Measurements from ENCODE around the gene HOXA9. TPM values are rescaled to one million over a fixed set of nuclear protein-coding genes. Genes with fewer than 3 reads are reported as not detected.

Gene HOXA9
- total and polyA plus RNA-seq, 8 donors = 0.25 to 68.1 TPM; not detected in 6

GRCh38 chr7:27163288-27164044, 1.9 kb downstream of the HOXA9 start:
- TF ChIP-seq EP300 (IDR thresholded peaks at IDR 0.05) (no peak), POLR2AphosphoS5 (IDR thresholded peaks at IDR 0.05) (no peak), POLR2A (IDR thresholded peaks at IDR 0.05) (no peak)
- TF ChIP-seq, protein P1, sequence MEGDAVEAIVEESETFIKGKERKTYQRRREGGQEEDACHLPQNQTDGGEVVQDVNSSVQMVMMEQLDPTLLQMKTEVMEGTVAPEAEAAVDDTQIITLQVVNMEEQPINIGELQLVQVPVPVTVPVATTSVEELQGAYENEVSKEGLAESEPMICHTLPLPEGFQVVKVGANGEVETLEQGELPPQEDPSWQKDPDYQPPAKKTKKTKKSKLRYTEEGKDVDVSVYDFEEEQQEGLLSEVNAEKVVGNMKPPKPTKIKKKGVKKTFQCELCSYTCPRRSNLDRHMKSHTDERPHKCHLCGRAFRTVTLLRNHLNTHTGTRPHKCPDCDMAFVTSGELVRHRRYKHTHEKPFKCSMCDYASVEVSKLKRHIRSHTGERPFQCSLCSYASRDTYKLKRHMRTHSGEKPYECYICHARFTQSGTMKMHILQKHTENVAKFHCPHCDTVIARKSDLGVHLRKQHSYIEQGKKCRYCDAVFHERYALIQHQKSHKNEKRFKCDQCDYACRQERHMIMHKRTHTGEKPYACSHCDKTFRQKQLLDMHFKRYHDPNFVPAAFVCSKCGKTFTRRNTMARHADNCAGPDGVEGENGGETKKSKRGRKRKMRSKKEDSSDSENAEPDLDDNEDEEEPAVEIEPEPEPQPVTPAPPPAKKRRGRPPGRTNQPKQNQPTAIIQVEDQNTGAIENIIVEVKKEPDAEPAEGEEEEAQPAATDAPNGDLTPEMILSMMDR (IDR thresholded peaks at IDR 0.05) = no peak
- H3K4me3 ChIP-seq = peak overlapping the region in 2 of 4 donors; percentile 23 to 41
- no peaks in the 10 kb centered on the region for H3K36me3 ChIP-seq
- H3K27ac ChIP-seq = no peak overlapping the region
- peaks cover 16 to 53% (median 47%) of the 10 kb centered on the region in 4 donors for H3K4me1 ChIP-seq
- WGBS, 5 donors = 40 to 49% (median 42%) methylated on average over 24 of the region's 24 CpGs
- DNase-seq = no peak
- H3K9me3 ChIP-seq = peaks cover 0 to 21% (median 9%) of the 10 kb centered on the region in 4 donors
- peaks cover 41 to 100% (median 91%) of the 10 kb centered on the region in 3 donors for H3K27me3 ChIP-seq
- intact Hi-C loops (cut with DNase I; ENCODE audit: low total_unique reads) = loop anchor here (5.0 kb wide), 2 partner anchors 481 to 796 kb away; no protein-coding TSS in a partner anchor

GRCh38 chr7:27162561-27163287, 2.6 kb downstream of the HOXA9 start:
- intact Hi-C loops (cut with DNase I; ENCODE audit: low total_unique reads) = loop anchor here (5.0 kb wide), 2 partner anchors 480 to 795 kb away; no protein-coding TSS in a partner anchor
- peak overlapping the region in 1 of 5 donors; percentile 99 for H3K27ac ChIP-seq
- H3K4me3 ChIP-seq = no peak overlapping the region
- TF ChIP-seq POLR2A (IDR thresholded peaks at IDR 0.05) (no peak), EP300 (IDR thresholded peaks at IDR 0.05) (no peak), POLR2AphosphoS5 (IDR thresholded peaks at IDR 0.05) (no peak)
- TF ChIP-seq, protein P1 (IDR thresholded peaks at IDR 0.05) = no peak
- H3K4me1 ChIP-seq = peaks cover 16 to 54% (median 48%) of the 10 kb centered on the region in 4 donors
- H3K9me3 ChIP-seq = peaks cover 0 to 21% (median 9%) of the 10 kb centered on the region in 4 donors
- 58 to 72% (median 64%) methylated on average over 7 of the region's 7 CpGs for WGBS, 5 donors
- peaks cover 38 to 100% (median 91%) of the 10 kb centered on the region in 3 donors for H3K27me3 ChIP-seq
- H3K36me3 ChIP-seq = no peaks in the 10 kb centered on the region
- DNase-seq = no peak

GRCh38 chr7:27161721-27162560, 3.4 kb downstream of the HOXA9 start:
- TF ChIP-seq EP300 (IDR thresholded peaks at IDR 0.05) (no peak), POLR2AphosphoS5 (IDR thresholded peaks at IDR 0.05) (no peak), POLR2A (IDR thresholded peaks at IDR 0.05) (no peak)
- TF ChIP-seq, protein P1 (IDR thresholded peaks at IDR 0.05) = no peak
- 28 to 44% (median 37%) methylated on average over 19 to 30 of the region's 30 CpGs for WGBS, 5 donors
- H3K4me3 ChIP-seq = peak overlapping the region in 3 of 4 donors; percentile 58 to 67 (median 61)
- H3K27me3 ChIP-seq = peaks cover 34 to 100% (median 91%) of the 10 kb centered on the region in 3 donors
- H3K4me1 ChIP-seq = peaks cover 16 to 56% (median 47%) of the 10 kb centered on the region in 4 donors
- DNase-seq = no peak
- H3K27ac ChIP-seq = peak overlapping the region in 1 of 5 donors; percentile 99
- H3K9me3 ChIP-seq = peaks cover 0 to 21% (median 9%) of the 10 kb centered on the region in 4 donors
- H3K36me3 ChIP-seq = no peaks in the 10 kb centered on the region
- intact Hi-C loops (cut with DNase I; ENCODE audit: low total_unique reads) = loop anchor here (5.0 kb wide), 2 partner anchors 480 to 795 kb away; no protein-coding TSS in a partner anchor

All from stomach (tissue), 9 donors.